ENCODE data around the gene ZBED3. TPM values are rescaled to one million over a fixed set of nuclear protein-coding genes. Genes with fewer than 3 reads are reported as not detected.
"Not testable (repeated sequence)": the region's sequence is repeated elsewhere in the genome, so short reads cannot be mapped to it uniquely, and the experiment has no call there.

ZBED3 gene
- total RNA-seq, 4 donors from 2014 or later: 0.83 to 3.7 (median 2.8) TPM

DNA sequence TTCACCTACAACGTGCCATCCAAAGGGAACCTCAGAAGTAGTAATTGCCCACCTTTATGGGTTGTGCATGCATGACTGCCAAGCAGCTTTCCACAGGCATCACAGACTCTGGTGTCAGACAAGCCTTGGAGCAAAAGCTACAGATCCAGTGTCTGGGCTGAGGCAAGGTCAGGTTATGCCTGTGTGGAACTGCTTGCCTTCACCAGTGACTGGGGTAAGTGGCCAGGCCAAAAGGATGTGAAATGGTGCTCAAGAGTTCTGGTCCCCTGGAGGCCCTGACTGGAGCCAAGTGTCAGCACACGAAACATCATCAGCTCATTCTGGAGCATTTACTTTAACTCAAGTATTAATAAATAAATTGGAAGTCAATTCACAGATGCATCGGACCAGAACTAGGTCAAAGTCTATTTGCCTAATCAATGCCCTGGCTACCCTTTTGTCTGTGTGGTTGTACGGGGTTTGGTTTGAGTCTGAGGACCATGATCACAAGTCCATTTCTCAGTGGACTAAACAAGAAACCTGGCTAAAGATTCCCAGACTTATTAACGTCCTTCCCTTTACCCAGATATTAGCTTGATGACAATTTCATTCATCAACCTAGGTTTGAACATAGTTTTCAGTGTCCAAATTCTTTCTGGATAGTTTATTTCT, 41.5 kb upstream of the ZBED3 start:
- Histone ChIP-seq H3K4me1 (peaks cover 12% of the 10 kb centered on the region), H3K27me3 (no peaks in the 10 kb centered on the region), H3K4me3 (no peak overlapping the region), H3K36me3 (no peaks in the 10 kb centered on the region), H3K27ac (no peak overlapping the region), H3K9me3 (no peaks in the 10 kb centered on the region)
- 91% methylated on average over 5 of the region's 5 CpGs for WGBS
- no peak for DNase-seq (ENCODE audit: low spot score in 2 of 2)
- no peak for TF ChIP-seq POLR2A (IDR thresholded peaks at IDR 0.05)
- no peak for TF ChIP-seq EP300 (IDR thresholded peaks at IDR 0.05)
- TF ChIP-seq POLR2AphosphoS5 (IDR thresholded peaks at IDR 0.05): no peak
- TF ChIP-seq, protein P1, sequence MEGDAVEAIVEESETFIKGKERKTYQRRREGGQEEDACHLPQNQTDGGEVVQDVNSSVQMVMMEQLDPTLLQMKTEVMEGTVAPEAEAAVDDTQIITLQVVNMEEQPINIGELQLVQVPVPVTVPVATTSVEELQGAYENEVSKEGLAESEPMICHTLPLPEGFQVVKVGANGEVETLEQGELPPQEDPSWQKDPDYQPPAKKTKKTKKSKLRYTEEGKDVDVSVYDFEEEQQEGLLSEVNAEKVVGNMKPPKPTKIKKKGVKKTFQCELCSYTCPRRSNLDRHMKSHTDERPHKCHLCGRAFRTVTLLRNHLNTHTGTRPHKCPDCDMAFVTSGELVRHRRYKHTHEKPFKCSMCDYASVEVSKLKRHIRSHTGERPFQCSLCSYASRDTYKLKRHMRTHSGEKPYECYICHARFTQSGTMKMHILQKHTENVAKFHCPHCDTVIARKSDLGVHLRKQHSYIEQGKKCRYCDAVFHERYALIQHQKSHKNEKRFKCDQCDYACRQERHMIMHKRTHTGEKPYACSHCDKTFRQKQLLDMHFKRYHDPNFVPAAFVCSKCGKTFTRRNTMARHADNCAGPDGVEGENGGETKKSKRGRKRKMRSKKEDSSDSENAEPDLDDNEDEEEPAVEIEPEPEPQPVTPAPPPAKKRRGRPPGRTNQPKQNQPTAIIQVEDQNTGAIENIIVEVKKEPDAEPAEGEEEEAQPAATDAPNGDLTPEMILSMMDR (IDR thresholded peaks at IDR 0.05): no peak

DNA sequence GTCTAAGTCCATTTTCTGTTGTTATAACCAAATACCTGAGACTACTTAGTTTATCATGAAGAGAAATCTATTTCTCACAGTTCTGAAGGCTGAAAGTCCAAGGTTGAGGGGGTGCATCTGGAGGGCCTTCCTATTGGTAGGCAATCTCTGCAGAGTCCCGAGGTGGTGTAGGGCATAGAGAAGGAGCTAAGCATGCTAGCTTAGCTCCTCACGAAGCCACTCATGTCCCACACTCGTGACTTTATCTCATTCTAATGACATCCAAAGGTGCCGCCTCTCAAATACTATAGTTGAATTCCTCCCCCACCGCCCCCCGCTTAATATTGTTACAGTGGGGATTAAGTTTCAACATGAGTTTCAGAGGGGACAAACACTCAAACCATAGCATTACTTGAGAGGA, 36.0 kb upstream of the ZBED3 start:
- Histone ChIP-seq H3K4me3 (no peak overlapping the region), H3K36me3 (no peaks in the 10 kb centered on the region), H3K27me3 (no peaks in the 10 kb centered on the region), H3K27ac (no peak overlapping the region), H3K9me3 (no peaks in the 10 kb centered on the region), H3K4me1 (no peaks in the 10 kb centered on the region)
- WGBS: 96% methylated on average over 6 of the region's 6 CpGs
- no peak for DNase-seq (ENCODE audit: low spot score in 2 of 2)
- TF ChIP-seq POLR2AphosphoS5 (IDR thresholded peaks at IDR 0.05): no peak
- no peak for TF ChIP-seq EP300 (IDR thresholded peaks at IDR 0.05)

DNA sequence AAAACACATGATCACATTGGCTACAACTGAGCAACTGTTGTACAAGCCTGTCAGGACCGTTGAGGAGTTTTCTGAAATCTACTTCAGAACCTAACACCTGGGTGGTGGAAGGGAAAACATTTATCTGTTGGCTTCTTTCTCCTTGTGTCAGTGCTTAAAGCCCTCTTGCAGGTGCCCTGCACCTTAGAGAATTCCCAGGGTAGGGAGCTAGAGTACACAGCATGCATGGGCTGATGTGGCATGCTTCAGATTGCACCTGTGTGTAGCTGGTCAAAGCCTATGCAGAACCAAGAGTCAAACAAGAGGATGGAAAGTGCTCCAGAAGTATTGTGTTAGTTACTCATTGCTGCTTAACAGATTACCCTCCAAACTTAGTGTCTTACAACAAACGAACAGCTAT, 33.6 kb upstream of the ZBED3 start:
- no peak for DNase-seq (ENCODE audit: low spot score in 2 of 2)
- H3K27me3 ChIP-seq: no peaks in the 10 kb centered on the region
- H3K4me3 ChIP-seq: no peak overlapping the region
- TF ChIP-seq POLR2AphosphoS5 (IDR thresholded peaks at IDR 0.05) (no peak), EP300 (IDR thresholded peaks at IDR 0.05) (no peak), POLR2A (IDR thresholded peaks at IDR 0.05) (no peak)
- TF ChIP-seq, protein P1 (IDR thresholded peaks at IDR 0.05): no peak
- no peaks in the 10 kb centered on the region for H3K4me1 ChIP-seq
- no peak overlapping the region for H3K27ac ChIP-seq
- no peaks in the 10 kb centered on the region for H3K9me3 ChIP-seq
- 83% methylated on average over 2 of the region's 2 CpGs for WGBS
- no peaks in the 10 kb centered on the region for H3K36me3 ChIP-seq

DNA sequence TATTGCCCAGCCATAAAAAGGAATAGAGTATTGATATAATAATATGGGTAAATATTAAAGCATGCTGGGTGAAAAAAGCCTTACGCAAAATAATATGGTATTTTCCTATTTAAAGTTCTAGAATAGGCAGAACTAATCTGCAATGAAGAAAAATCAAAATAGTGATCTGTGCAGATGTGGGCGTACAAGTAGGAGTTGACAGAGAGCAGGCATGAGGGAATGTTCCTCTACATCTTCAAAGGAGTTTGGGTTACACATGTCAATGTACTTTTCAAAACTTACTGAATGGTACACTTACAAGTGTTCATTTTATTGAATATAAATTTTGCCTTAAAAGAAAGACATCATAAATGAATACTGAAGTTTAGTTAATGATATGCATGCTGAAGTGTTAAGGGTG, 33.0 kb upstream of the ZBED3 start:
- no peak for DNase-seq (ENCODE audit: low spot score in 2 of 2)
- H3K27me3 ChIP-seq: no peaks in the 10 kb centered on the region
- no peak overlapping the region for H3K4me3 ChIP-seq
- no peaks in the 10 kb centered on the region for H3K36me3 ChIP-seq
- 97% methylated on average over 2 of the region's 2 CpGs for WGBS
- TF ChIP-seq POLR2A (IDR thresholded peaks at IDR 0.05) (no peak), EP300 (IDR thresholded peaks at IDR 0.05) (no peak), POLR2AphosphoS5 (IDR thresholded peaks at IDR 0.05) (no peak)
- TF ChIP-seq, protein P1 (IDR thresholded peaks at IDR 0.05): no peak
- no peaks in the 10 kb centered on the region for H3K9me3 ChIP-seq
- no peaks in the 10 kb centered on the region for H3K4me1 ChIP-seq
- H3K27ac ChIP-seq: no peak overlapping the region

DNA sequence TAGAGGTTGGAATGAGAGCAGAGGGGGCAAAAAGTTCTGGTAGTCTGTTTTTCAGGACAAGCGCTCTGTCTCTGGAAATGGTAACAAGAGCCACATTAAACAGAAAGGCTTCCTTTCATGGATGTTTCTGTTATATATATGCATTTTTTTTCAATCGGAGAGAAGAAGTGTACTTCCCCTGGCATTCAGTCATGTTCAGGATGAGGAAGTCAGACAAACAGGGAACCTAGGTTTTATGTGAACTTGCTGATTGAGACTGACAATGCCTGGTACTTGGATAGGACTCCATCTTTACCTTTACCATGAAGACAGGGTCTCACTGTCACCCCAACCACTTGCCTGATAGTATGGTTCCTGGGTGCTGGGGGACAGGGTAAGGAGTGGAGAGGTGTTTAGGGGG, 30.1 kb upstream of the ZBED3 start:
- H3K9me3 ChIP-seq: no peaks in the 10 kb centered on the region
- no peaks in the 10 kb centered on the region for H3K36me3 ChIP-seq
- DNase-seq (ENCODE audit: low spot score in 2 of 2): no peak
- H3K4me1 ChIP-seq: no peaks in the 10 kb centered on the region
- H3K27me3 ChIP-seq: no peaks in the 10 kb centered on the region
- no peak overlapping the region for H3K4me3 ChIP-seq
- TF ChIP-seq POLR2AphosphoS5 (IDR thresholded peaks at IDR 0.05) (no peak), EP300 (IDR thresholded peaks at IDR 0.05) (no peak), POLR2A (IDR thresholded peaks at IDR 0.05) (no peak)
- TF ChIP-seq, protein P1 (IDR thresholded peaks at IDR 0.05): no peak
- WGBS: 65% methylated on average over 2 of the region's 2 CpGs
- H3K27ac ChIP-seq: no peak overlapping the region

DNA sequence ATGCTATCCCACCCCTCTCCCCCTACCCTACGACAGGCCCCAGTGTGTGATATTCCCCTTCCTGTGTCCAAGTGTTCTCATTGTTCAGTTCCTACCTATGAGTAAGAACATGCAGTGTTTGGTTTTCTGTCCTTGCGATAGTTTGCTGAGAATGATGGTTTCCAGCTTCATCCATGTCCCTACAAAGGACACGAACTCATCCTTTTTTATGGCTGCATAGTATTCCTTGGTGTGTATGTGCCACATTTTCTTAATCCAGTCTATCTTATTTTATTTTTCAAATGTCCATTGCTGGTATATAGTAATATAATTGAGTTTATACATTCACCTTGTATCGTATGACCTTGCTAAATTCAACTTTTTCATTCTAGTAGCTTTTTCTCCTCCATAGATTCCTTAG, 19.9 kb upstream of the ZBED3 start:
- not testable (repeated sequence) for H3K4me1 ChIP-seq; H3K27me3 ChIP-seq; H3K27ac ChIP-seq; H3K9me3 ChIP-seq; DNase-seq (ENCODE audit: low spot score in 2 of 2); H3K36me3 ChIP-seq; H3K4me3 ChIP-seq
- 97% methylated on average over 4 of the region's 4 CpGs for whole genome bisulfite sequencing
